Fibroblast of upper back skin (primary cell): Measurements from ENCODE around the gene U2SURP.

Source experiments
- DNase-seq: peaks from one replicate; pipeline ENCODE4 v3.0.0-alpha.2; 2013

Gene U2SURP

GRCh38 chr3:143001369-143002082, at the start of gene U2SURP:
TSS of gene U2SURP (plus strand) at chr3:143001570. CDS start at chr3:143001629, 59 bp downstream.
- peak; percentile 97 for DNase-seq

- DNase-seq: no peak
Observed at GRCh38 chr3:142951794-142952193, 49.6 kb upstream of the U2SURP start.

- no peak for DNase-seq
Observed at GRCh38 chr3:142952272-142953193, 48.8 kb upstream of the U2SURP start.

GRCh38 chr3:142953443-142953842, 47.9 kb upstream of the U2SURP start:
- DNase-seq: no peak

GRCh38 chr3:142958707-142959106, 42.7 kb upstream of the U2SURP start:
- DNase-seq: no peak

- DNase-seq: no peak
Observed at GRCh38 chr3:142960322-142960850, 41.0 kb upstream of the U2SURP start.

- DNase-seq: no peak
Observed at GRCh38 chr3:142961539-142961938, 39.8 kb upstream of the U2SURP start.

- no peak for DNase-seq
Observed at GRCh38 chr3:142962175-142962519, 39.2 kb upstream of the U2SURP start.

- no peak for DNase-seq
Observed at GRCh38 chr3:142962520-142963233, 38.7 kb upstream of the U2SURP start.

GRCh38 chr3:142963234-142963515, 38.2 kb upstream of the U2SURP start:
- no peak for DNase-seq

- no peak for DNase-seq
Observed at GRCh38 chr3:142963516-142964448, 37.6 kb upstream of the U2SURP start, which contains the start of gene PAQR9. TSS of gene PAQR9 (minus strand) at chr3:142963674. CDS start at chr3:142963336, 338 bp downstream.

GRCh38 chr3:142965581-142965980, 35.8 kb upstream of the U2SURP start:
- no peak for DNase-seq

GRCh38 chr3:142966808-142967207, 34.6 kb upstream of the U2SURP start:
- no peak for DNase-seq

- no peak for DNase-seq
Observed at GRCh38 chr3:142968319-142969025, 32.9 kb upstream of the U2SURP start.

- no peak for DNase-seq
Observed at GRCh38 chr3:142971431-142971830, 29.9 kb upstream of the U2SURP start.

GRCh38 chr3:142972092-142972753, 29.1 kb upstream of the U2SURP start:
- no peak for DNase-seq

GRCh38 chr3:142973217-142974009, 28.0 kb upstream of the U2SURP start:
- DNase-seq: no peak

- no peak for DNase-seq
Observed at GRCh38 chr3:142975316-142975995, 25.9 kb upstream of the U2SURP start.

GRCh38 chr3:142976621-142977398, 24.6 kb upstream of the U2SURP start:
- peak; percentile 90 for DNase-seq
